PC-9 (cell line): ENCODE data around the gene MAN2A2. TPM values are rescaled to one million over a fixed set of nuclear protein-coding genes. Genes with fewer than 3 reads are reported as not detected.

Source experiments
- BruUV-seq: library from RNA; stranded (reverse); fragments of 400-500 nt; replicated peaks from 2 replicates; lab custom pipeline; 2021; lab: Mats Ljungman, UMichigan
- CTCF ChIA-PET: fragments of 300-600 bp; sonication (Branson Sonifier 250); formaldehyde crosslinking; loops from one replicate; lab custom pipeline; 2022; ENCODE audit warnings: antibody characterized with exemption; lab: Charles Lee
- POLR2A ChIA-PET: fragments of 300-600 bp; sonication (Branson Sonifier 250); formaldehyde crosslinking; loops from one replicate; lab custom pipeline; 2022; ENCODE audit warnings: antibody characterized with exemption; ENCODE audit not compliant: unreplicated experiment; lab: Charles Lee
- DNase-seq, 2 experiments: peaks; one replicate each; pipeline versions ENCODE4 v3.0.0 to v3.0.0-alpha.2; 2015 to 2022; ENCODE audit warnings: mixed read lengths in 1 of 2
- H2AFZ ChIP-seq: fragments of 200-600 bp; sonication (generic); 2 replicates; pipeline ENCODE4 v1.8.1; 2017; ENCODE audit warnings: antibody characterized with exemption
- H3F3A ChIP-seq: fragments of 200-600 bp; sonication (generic); 2 replicates; pipeline ENCODE4 v1.8.1; 2017; ENCODE audit warnings: antibody characterized with exemption, mild to moderate bottlenecking, low read depth; ENCODE audit not compliant: insufficient read depth
- H3K27ac ChIP-seq: fragments of 200-600 bp; sonication (generic); 2 replicates; pipeline ENCODE4 v1.6.1; 2016; ENCODE audit warnings: mixed run types
- H3K27me3 ChIP-seq: fragments of 200-600 bp; sonication (generic); 2 replicates; pipeline ENCODE4 v1.6.1; 2016; ENCODE audit warnings: low read depth, mixed run types; ENCODE audit not compliant: insufficient read depth
- H3K36me3 ChIP-seq: fragments of 200-600 bp; sonication (generic); 2 replicates; pipeline ENCODE4 v1.6.1; 2016; ENCODE audit warnings: low read depth, mixed run types
- H3K4me1 ChIP-seq: fragments of 200-600 bp; sonication (generic); replicated peaks from 2 replicates; pipeline ENCODE4 v1.6.1; 2016; ENCODE audit warnings: mixed run types; ENCODE audit not compliant: insufficient read depth
- H3K4me2 ChIP-seq: fragments of 200-600 bp; sonication (generic); 2 replicates; pipeline ENCODE4 v1.6.1; 2017; ENCODE audit warnings: mixed run types
- H3K4me3 ChIP-seq: fragments of 200-600 bp; sonication (generic); 2 replicates; pipeline ENCODE4 v1.6.1; 2016; ENCODE audit warnings: mixed run types
- H3K79me2 ChIP-seq: fragments of 200-600 bp; sonication (generic); 2 replicates; pipeline ENCODE4 v1.6.1; 2017; ENCODE audit warnings: low read depth, mixed run types
- H3K9me2 ChIP-seq: fragments of 200-600 bp; sonication (generic); 2 replicates; pipeline ENCODE4 v1.8.1; 2017; ENCODE audit warnings: mild to moderate bottlenecking; ENCODE audit not compliant: insufficient read depth
- H3K9me3 ChIP-seq: fragments of 200-600 bp; sonication (generic); 2 replicates; pipeline ENCODE4 v1.8.1; 2016; ENCODE audit warnings: low read depth; ENCODE audit not compliant: insufficient read depth
- H4K20me1 ChIP-seq: fragments of 200-600 bp; sonication (generic); 2 replicates; pipeline ENCODE4 v1.8.1; 2017; ENCODE audit not compliant: insufficient read depth
- CTCF ChIP-seq: fragments of 200-600 bp; sonication (generic); conservative IDR thresholded peaks from 2 replicates; pipeline ENCODE4 v1.6.1; 2017; ENCODE audit warnings: mixed run types, antibody characterized with exemption, mild to moderate bottlenecking, moderate library complexity
- EZH2 ChIP-seq: fragments of 200-600 bp; sonication (generic); IDR thresholded peaks from 2 replicates; pipeline ENCODE4 v1.8.0; 2017; ENCODE audit warnings: antibody characterized with exemption, low read depth
- intact Hi-C: fragments of 100-400 bp; cut with micrococcal nuclease; formaldehyde crosslinking; loops from one replicate; pipeline ENCODE4 v1.10.0; 2022; ENCODE audit not compliant: unreplicated experiment
- total RNA-seq: library from RNA; stranded (reverse); gene quantifications from 2 replicates; pipeline ENCODE4 v1.2.3, GENCODE V29; 2021

MAN2A2 gene
- total RNA-seq, 1 experiment from 2014 or later: 27.1 TPM

- intact Hi-C loops: no loop called here
- H4K20me1 ChIP-seq: no peaks in the 10 kb centered on the region
Measured at GRCh38 chr15:90946538-90946937, 43.4 kb downstream of the MAN2A2 start.

GRCh38 chr15:90946941-90947576, 44.0 kb downstream of the MAN2A2 start:
- Histone ChIP-seq H2AFZ (no peak overlapping the region), H3K4me1 (peaks cover 6% of the 10 kb centered on the region; the same call in 1 of the 2 replicates), H3K79me2 (no peaks in the 10 kb centered on the region), H3K36me3 (no peaks in the 10 kb centered on the region; the same call in 1 of the 2 replicates), H3K4me3 (no peak overlapping the region), H3F3A (no peaks in the 10 kb centered on the region), H4K20me1 (no peaks in the 10 kb centered on the region), H3K27me3 (no peaks in the 10 kb centered on the region), H3K9me2 (no peaks in the 10 kb centered on the region), H3K27ac (no peak overlapping the region), H3K9me3 (no peaks in the 10 kb centered on the region), H3K4me2 (no peak overlapping the region)
- intact Hi-C loops: no loop called here
- no TSS peak for BruUV-seq
- TF ChIP-seq EZH2: no peak
- no peak for TF ChIP-seq CTCF
- no peak for DNase-seq
- POLR2A ChIA-PET: no interaction called here
- CTCF ChIA-PET: no interaction called here

More at GRCh38 chr15:90946538-90946937, 43.4 kb downstream of the MAN2A2 start:
- H3K27ac ChIP-seq: no peak overlapping the region
- no peak for TF ChIP-seq EZH2
- no peak for TF ChIP-seq CTCF
- H3K36me3 ChIP-seq: peaks cover under 1% of the 10 kb centered on the region; the same call in 1 of the 2 replicates
- ChIA-PET CTCF (no interaction called here), POLR2A (no interaction called here)
- no peak for DNase-seq
- BruUV-seq: no TSS peak
- H3F3A ChIP-seq: no peaks in the 10 kb centered on the region
- peaks cover 6% of the 10 kb centered on the region; the same call in 1 of the 2 replicates for H3K4me1 ChIP-seq
- no peak overlapping the region for H3K4me3 ChIP-seq
- H3K79me2 ChIP-seq: no peaks in the 10 kb centered on the region
- no peaks in the 10 kb centered on the region for H3K9me3 ChIP-seq
- H2AFZ ChIP-seq: no peak overlapping the region
- no peaks in the 10 kb centered on the region for H3K9me2 ChIP-seq
- no peaks in the 10 kb centered on the region for H3K27me3 ChIP-seq
- H3K4me2 ChIP-seq: no peak overlapping the region

GRCh38 chr15:90947577-90948357, 44.7 kb downstream of the MAN2A2 start:
- CTCF ChIA-PET: no interaction called here
- DNase-seq: no peak
- Histone ChIP-seq H3K4me3 (no peak overlapping the region), H3K9me3 (no peaks in the 10 kb centered on the region), H3K79me2 (no peaks in the 10 kb centered on the region), H3K4me1 (peaks cover 6% of the 10 kb centered on the region; the same call in 1 of the 2 replicates), H3K36me3 (no peaks in the 10 kb centered on the region; the same call in 1 of the 2 replicates), H4K20me1 (no peaks in the 10 kb centered on the region), H3F3A (no peaks in the 10 kb centered on the region; the same call in 1 of the 2 replicates), H3K27ac (no peak overlapping the region), H3K9me2 (no peaks in the 10 kb centered on the region), H2AFZ (no peak overlapping the region), H3K27me3 (no peaks in the 10 kb centered on the region), H3K4me2 (no peak overlapping the region)
- TF ChIP-seq CTCF (no peak), EZH2 (no peak)
- intact Hi-C loops: no loop called here
- no TSS peak for BruUV-seq
- POLR2A ChIA-PET: no interaction called here
